ENCODE results near the gene FBXL16. TPM values are rescaled to one million over a fixed set of nuclear protein-coding genes. Genes with fewer than 3 reads are reported as not detected.

Gene FBXL16
- total and polyA plus RNA-seq, 2 of the 13 experiments (the other 11 are each of a cell fraction or from before 2014, with no cell fraction given): 0.22 to 2.0 TPM

DNA sequence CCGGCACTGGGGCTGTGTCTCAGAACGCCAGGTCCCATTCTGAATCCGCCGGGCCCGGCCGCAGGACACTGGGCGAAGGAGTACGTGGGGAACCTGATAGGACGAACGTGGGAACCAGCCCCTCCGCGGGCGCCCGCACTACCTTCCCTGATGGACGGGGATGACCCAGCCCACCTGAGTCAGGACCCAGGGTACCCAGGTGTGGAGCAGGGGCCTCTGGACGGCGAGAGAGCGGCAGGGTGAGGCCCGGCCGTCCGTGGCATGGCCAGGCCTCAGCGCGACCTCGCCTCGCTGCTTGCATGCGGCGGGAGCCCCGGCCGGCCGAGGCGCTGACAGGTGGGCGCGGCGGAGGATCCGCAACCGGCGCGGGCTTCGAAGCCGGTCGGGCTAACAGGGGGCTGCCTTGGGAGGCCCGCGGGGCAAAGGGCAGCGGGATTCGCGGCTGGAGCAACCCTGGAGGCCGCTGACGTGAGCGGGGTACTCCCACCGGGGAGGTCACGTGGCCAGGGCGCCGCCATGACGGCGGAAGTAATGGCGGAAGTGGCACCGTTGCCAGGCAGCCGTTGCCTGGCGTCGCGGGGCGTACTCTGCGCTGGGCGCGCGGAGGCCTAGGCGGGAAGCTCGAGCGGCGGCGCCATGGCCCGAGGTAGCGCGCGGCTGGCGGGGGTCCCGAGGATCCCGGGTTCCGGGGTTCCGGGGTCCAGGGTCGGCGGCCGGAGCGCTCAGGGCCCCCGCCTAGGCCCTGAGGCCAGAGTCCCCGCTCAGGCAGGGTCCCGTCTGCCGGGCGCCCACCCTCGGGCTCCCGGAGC, 56.6 kb downstream of the FBXL16 start, which contains the start of gene WDR90 (continued):
- TF ChIP-seq SAFB2 (CRISPR knock-in tag; IDR thresholded peaks at IDR 0.05; ENCODE audit: borderline replicate concordance, low read depth): peak; percentile 72; the same call in 1 of the 2 replicates
- no peak for TF ChIP-seq ZBTB21 (CRISPR knock-in tag; IDR thresholded peaks at IDR 0.05)
- peak; percentile 85 for TF ChIP-seq TFE3 (CRISPR knock-in tag; IDR thresholded peaks at IDR 0.05)
- 0 out of 2 replicates have a peak, but pooled peaks have one; percentile 34 for TF ChIP-seq NFKBIZ (CRISPR knock-in tag; IDR thresholded peaks at IDR 0.05)
- TF ChIP-seq ZNF350 (CRISPR knock-in tag; IDR thresholded peaks at IDR 0.05; ENCODE audit: borderline replicate concordance, low read depth): no peak; the same call in 1 of the 2 replicates
- TF ChIP-seq, protein P1, sequence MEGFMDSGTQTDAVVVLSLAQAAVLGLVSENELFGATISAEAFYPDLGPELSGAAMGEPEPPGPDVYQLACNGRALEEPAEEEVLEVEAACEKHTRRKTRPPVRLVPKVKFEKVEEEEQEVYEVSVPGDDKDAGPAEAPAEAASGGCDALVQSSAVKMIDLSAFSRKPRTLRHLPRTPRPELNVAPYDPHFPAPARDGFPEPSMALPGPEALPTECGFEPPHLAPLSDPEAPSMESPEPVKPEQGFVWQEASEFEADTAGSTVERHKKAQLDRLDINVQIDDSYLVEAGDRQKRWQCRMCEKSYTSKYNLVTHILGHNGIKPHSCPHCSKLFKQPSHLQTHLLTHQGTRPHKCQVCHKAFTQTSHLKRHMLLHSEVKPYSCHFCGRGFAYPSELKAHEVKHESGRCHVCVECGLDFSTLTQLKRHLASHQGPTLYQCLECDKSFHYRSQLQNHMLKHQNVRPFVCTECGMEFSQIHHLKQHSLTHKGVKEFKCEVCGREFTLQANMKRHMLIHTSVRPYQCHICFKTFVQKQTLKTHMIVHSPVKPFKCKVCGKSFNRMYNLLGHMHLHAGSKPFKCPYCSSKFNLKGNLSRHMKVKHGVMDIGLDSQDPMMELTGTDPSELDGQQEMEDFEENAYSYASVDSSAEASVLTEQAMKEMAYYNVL (CRISPR knock-in tag; IDR thresholded peaks at IDR 0.05; ENCODE audit: borderline replicate concordance): peak; percentile 83; the same call in 1 of the 2 replicates
- TF ChIP-seq, protein P2, sequence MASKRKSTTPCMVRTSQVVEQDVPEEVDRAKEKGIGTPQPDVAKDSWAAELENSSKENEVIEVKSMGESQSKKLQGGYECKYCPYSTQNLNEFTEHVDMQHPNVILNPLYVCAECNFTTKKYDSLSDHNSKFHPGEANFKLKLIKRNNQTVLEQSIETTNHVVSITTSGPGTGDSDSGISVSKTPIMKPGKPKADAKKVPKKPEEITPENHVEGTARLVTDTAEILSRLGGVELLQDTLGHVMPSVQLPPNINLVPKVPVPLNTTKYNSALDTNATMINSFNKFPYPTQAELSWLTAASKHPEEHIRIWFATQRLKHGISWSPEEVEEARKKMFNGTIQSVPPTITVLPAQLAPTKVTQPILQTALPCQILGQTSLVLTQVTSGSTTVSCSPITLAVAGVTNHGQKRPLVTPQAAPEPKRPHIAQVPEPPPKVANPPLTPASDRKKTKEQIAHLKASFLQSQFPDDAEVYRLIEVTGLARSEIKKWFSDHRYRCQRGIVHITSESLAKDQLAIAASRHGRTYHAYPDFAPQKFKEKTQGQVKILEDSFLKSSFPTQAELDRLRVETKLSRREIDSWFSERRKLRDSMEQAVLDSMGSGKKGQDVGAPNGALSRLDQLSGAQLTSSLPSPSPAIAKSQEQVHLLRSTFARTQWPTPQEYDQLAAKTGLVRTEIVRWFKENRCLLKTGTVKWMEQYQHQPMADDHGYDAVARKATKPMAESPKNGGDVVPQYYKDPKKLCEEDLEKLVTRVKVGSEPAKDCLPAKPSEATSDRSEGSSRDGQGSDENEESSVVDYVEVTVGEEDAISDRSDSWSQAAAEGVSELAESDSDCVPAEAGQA (IDR thresholded peaks at IDR 0.05; ENCODE audit: low read depth): peak; percentile 83
- TF ChIP-seq, protein P2 (CRISPR knock-in tag; IDR thresholded peaks at IDR 0.05; ENCODE audit: borderline replicate concordance): peak; percentile 62; the same call in 1 of the 2 replicates
- peak; percentile 88; the same call in 1 of the 2 replicates for TF ChIP-seq ZNF704 (CRISPR knock-in tag; IDR thresholded peaks at IDR 0.05; ENCODE audit: borderline replicate concordance)
- TF ChIP-seq ATF7 (IDR thresholded peaks at IDR 0.05): no peak
- no peak for TF ChIP-seq ATF7 (CRISPR knock-in tag; IDR thresholded peaks at IDR 0.05)
- no peak for TF ChIP-seq ZNF557 (CRISPR knock-in tag; IDR thresholded peaks at IDR 0.05)
- TF ChIP-seq KLF16 (CRISPR knock-in tag; IDR thresholded peaks at IDR 0.05): peak; percentile 78 to 83; a peak in 2 of 4 replicates
- TF ChIP-seq CAMTA2 (CRISPR knock-in tag; IDR thresholded peaks at IDR 0.05; ENCODE audit: borderline replicate concordance): no peak
- peak; percentile 93 for TF ChIP-seq ZMAT3 (CRISPR knock-in tag; conservative IDR thresholded peaks at IDR 0.05)
- no peak for TF ChIP-seq PTBP1 (IDR thresholded peaks at IDR 0.05; ENCODE audit: low read depth, low read length, poor library complexity, severe bottlenecking)
- TF ChIP-seq, protein P3, sequence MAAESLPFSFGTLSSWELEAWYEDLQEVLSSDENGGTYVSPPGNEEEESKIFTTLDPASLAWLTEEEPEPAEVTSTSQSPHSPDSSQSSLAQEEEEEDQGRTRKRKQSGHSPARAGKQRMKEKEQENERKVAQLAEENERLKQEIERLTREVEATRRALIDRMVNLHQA (CRISPR knock-in tag; IDR thresholded peaks at IDR 0.05): no peak
- no peak for TF ChIP-seq BRCA1 (CRISPR knock-in tag; IDR thresholded peaks at IDR 0.05)
